Activated naive CD4-positive, alpha-beta T cell treated with anti-CD3 and anti-CD28 coated beads, Interleukin-2, amount 10 ng/mL, durations not matched to agents 7 days and 5 days (primary cell): ENCODE results near the gene TRIM44.

Source experiments
- CTCF ChIA-PET: fragments of 350-600 bp; sonication (Branson Sonifier 250); formaldehyde crosslinking; loops from one replicate; lab custom pipeline; 2021; ENCODE audit warnings: antibody characterized with exemption; lab: Charles Lee
- DNase-seq: peaks from one replicate; pipeline ENCODE4 v3.0.0-alpha.2; 2020
- H3K27ac Mint-ChIP-seq: one replicate; pipeline ENCODE4 v1.8.0; 2021; ENCODE audit warnings: mild to moderate bottlenecking, moderate library complexity, mixed read lengths
- H3K27me3 Mint-ChIP-seq: one replicate; pipeline ENCODE4 v1.8.0; 2021; ENCODE audit warnings: mild to moderate bottlenecking, mixed read lengths
- H3K36me3 Mint-ChIP-seq: one replicate; pipeline ENCODE4 v1.8.0; 2021; ENCODE audit warnings: mixed read lengths
- H3K4me1 Mint-ChIP-seq: one replicate; pipeline ENCODE4 v1.8.0; 2021; ENCODE audit warnings: mixed read lengths
- H3K4me3 Mint-ChIP-seq: one replicate; pipeline ENCODE4 v1.8.0; 2021; ENCODE audit warnings: mild to moderate bottlenecking, moderate library complexity, mixed read lengths
- H3K9me3 Mint-ChIP-seq: one replicate; pipeline ENCODE4 v1.8.0; 2021; ENCODE audit warnings: mixed read lengths

Gene TRIM44

DNA sequence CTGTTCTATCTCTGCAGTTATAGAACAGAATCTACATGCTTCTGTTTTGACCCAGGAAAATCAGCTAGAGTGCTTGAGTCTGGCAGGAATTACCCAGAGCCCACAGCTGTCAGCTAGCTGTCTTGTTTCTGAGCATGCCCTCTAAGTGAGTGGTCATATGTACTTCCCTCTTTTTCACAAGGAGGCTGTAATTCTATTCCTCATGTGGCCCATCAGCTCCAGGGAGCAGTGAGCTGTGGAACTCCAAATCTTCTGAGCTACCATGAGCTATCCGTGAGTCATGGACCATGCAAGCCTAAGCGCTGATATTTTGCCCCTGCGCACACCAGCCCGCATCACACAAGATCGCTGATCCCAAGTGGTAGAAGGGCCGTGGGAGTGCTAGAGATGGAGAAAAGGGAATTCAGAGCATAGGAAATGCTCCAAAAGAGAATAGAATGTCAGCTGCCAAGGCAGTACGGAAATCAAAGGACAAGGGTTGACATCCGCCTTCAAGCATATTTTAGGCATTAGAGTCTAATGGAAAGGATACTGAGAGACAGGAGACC lies 38.9 kb upstream of the TRIM44 start:
- H3K27me3 Mint-ChIP-seq, result peaks cover 55% of the 10 kb centered on the region
- H3K27ac Mint-ChIP-seq, result no peak overlapping the region
- no peak for DNase-seq
- H3K9me3 Mint-ChIP-seq, result no peaks in the 10 kb centered on the region
- CTCF ChIA-PET, result interaction anchor here (1.6 kb wide), 1 partner anchor 642 kb away, joined by 3 read pairs; no protein-coding TSS in a partner anchor
- H3K4me1 Mint-ChIP-seq, result peaks cover 8% of the 10 kb centered on the region
- no peaks in the 10 kb centered on the region for H3K36me3 Mint-ChIP-seq
- H3K4me3 Mint-ChIP-seq, result no peak overlapping the region

DNA sequence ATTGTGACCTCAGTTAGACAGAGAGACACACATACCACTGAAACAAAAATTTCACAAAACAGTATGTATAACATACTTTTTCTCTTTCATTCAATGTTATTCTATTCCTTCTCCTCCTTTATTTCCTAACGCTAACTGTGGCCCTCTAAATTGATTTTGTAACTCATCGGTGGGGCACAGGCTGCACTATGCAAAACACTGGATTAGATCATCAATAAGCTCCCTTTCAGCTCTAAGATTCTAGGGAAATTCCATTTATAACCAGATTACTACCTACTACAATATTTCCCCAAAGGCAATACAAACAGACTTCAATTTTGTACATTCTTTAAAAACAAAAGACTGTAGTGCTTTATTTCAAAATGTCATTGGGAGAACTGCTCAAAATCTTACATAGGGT lies 38.3 kb upstream of the TRIM44 start:
- H3K9me3 Mint-ChIP-seq, result no peaks in the 10 kb centered on the region
- H3K36me3 Mint-ChIP-seq, result no peaks in the 10 kb centered on the region
- DNase-seq, result no peak
- peaks cover 51% of the 10 kb centered on the region for H3K27me3 Mint-ChIP-seq
- H3K27ac Mint-ChIP-seq, result no peak overlapping the region
- H3K4me3 Mint-ChIP-seq, result no peak overlapping the region
- CTCF ChIA-PET, result interaction anchor here (1.6 kb wide), 1 partner anchor 641 kb away, joined by 3 read pairs; no protein-coding TSS in a partner anchor
- peaks cover 8% of the 10 kb centered on the region for H3K4me1 Mint-ChIP-seq

DNA sequence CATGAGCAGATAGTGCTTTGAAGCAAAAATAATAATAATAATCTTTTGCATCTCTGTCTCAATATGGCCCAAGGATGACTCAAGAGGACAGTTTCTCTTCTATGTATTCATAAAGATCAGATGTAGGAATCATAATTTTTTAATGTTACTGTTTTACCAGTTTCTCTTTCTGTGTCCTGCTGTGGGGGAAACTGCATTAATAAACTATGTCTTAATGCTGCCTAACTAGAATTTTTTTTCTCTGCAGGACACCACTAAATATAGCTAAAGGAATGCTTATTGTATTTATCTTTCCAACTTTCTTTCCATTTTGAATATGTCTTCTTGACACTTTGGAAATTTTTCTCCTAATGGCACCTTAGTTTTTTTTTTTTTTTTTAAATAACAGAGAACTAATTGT lies 37.8 kb upstream of the TRIM44 start:
- Mint-ChIP-seq H3K27me3 (peaks cover 50% of the 10 kb centered on the region), H3K4me3 (no peak overlapping the region), H3K36me3 (no peaks in the 10 kb centered on the region), H3K27ac (no peak overlapping the region), H3K4me1 (peaks cover 4% of the 10 kb centered on the region), H3K9me3 (no peaks in the 10 kb centered on the region)
- DNase-seq, result no peak
- CTCF ChIA-PET, result no interaction called here

DNA sequence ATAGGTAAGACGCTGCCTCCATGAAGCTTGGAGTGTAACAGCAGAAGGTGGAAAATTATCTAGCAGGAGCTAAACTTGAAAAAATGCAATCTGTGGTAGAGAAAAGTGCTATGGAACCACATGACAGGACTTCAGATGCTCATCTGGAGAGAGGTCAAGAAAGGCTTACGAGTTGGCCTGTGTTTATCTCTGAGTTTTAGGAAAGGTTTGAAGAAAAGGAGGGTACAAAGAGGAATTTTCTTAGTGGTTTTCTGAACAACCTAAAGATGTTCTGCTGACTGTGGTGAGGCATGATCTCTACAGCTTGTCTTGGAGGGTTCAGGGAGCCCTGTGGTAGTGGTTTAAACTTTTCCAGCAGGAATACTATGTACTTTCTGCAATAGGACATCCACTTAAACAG lies 36.1 kb upstream of the TRIM44 start:
- no peak for DNase-seq
- CTCF ChIA-PET, result no interaction called here
- Mint-ChIP-seq H3K27ac (no peak overlapping the region), H3K9me3 (no peaks in the 10 kb centered on the region), H3K4me1 (no peaks in the 10 kb centered on the region), H3K4me3 (no peak overlapping the region), H3K27me3 (peaks cover 33% of the 10 kb centered on the region), H3K36me3 (no peaks in the 10 kb centered on the region)

DNA sequence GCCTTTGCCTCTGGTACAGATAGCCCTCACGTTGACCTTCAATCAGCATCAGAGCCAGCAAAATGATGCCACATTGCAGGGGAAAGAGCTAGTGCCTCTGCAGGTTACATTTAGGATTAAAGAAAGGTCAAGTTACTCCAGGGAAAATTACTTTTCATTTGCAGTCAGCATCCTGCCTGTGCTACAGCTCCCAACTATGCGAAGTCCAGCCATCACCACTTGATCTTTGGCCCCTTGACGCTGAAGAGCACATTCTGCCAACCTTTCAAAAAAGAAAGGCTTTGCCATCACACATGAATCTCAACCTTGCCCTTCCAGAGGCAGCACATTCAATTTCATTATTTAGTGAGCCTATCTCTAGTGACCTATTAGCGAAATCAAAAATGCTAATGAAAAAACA lies 33.1 kb upstream of the TRIM44 start:
- no peaks in the 10 kb centered on the region for H3K36me3 Mint-ChIP-seq
- no peaks in the 10 kb centered on the region for H3K4me1 Mint-ChIP-seq
- H3K27me3 Mint-ChIP-seq, result peaks cover 27% of the 10 kb centered on the region
- H3K9me3 Mint-ChIP-seq, result no peaks in the 10 kb centered on the region
- H3K27ac Mint-ChIP-seq, result no peak overlapping the region
- no peak overlapping the region for H3K4me3 Mint-ChIP-seq
- CTCF ChIA-PET, result no interaction called here
- DNase-seq, result no peak

DNA sequence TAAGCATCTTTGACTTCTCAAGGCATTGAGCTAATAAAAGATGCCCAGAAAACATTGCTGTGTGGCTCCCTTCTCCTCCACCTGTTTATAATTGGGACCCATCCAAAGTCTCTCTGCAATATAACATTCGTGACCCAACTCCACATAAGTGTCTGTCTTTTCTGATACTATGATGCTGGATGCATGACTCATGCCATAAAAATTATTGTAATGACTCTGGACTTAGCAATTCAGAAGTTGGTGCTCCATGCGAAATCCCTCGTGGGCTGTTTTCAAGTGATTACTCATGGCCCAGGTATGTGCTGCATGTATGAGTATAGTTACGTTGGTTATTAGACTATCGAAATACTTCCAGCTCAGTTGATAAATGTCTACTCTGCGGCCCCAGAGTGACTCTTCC lies 32.7 kb upstream of the TRIM44 start:
- Mint-ChIP-seq H3K36me3 (no peaks in the 10 kb centered on the region), H3K4me1 (no peaks in the 10 kb centered on the region), H3K4me3 (no peak overlapping the region), H3K27me3 (peaks cover 27% of the 10 kb centered on the region), H3K27ac (no peak overlapping the region), H3K9me3 (no peaks in the 10 kb centered on the region)
- CTCF ChIA-PET, result no interaction called here
- DNase-seq, result no peak

DNA sequence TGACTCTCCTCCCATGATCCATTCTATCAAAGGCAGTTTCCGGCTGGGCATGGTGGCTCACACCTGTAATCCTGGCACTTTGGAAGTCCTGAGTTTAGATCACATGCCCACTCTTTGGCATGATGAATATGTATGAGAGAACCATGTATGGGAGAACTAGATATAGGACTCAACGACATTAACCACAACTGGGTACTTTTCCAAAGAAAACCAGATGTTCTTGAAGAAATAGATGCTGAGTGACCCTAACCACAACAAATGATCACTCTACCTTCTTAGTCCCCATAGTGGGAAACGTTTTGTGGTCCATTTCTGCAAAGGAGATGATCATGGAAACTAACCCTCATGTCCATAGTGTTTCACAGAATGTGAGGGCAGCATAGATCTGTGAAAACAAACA lies 30.7 kb upstream of the TRIM44 start:
- Mint-ChIP-seq H3K9me3 (no peaks in the 10 kb centered on the region), H3K27ac (no peak overlapping the region), H3K4me3 (no peak overlapping the region), H3K27me3 (peaks cover 13% of the 10 kb centered on the region), H3K36me3 (no peaks in the 10 kb centered on the region), H3K4me1 (no peaks in the 10 kb centered on the region)
- CTCF ChIA-PET, result no interaction called here
- DNase-seq, result no peak

DNA sequence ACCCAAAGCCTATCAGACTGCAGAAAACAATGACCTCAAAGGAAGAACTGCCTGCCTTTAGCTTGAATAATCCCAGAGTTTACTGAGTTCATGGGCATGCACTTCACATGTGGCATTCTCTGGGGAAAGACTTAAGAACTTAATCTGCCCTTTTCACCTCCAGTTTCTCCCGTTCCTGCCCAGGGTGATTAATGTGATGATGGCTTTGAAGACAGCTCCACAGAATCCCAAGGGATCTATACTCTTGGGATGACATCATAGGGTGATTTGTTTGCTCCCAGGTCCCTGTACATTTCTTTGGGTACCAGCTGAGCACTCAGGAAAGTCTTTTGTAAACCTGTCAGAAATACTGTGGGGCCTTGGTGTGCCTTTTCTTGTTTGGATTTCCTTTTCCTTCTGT lies 30.3 kb upstream of the TRIM44 start:
- no peak for DNase-seq
- CTCF ChIA-PET, result no interaction called here
- Mint-ChIP-seq H3K27me3 (peaks cover 13% of the 10 kb centered on the region), H3K9me3 (no peaks in the 10 kb centered on the region), H3K4me1 (no peaks in the 10 kb centered on the region), H3K36me3 (no peaks in the 10 kb centered on the region), H3K27ac (no peak overlapping the region), H3K4me3 (no peak overlapping the region)

DNA sequence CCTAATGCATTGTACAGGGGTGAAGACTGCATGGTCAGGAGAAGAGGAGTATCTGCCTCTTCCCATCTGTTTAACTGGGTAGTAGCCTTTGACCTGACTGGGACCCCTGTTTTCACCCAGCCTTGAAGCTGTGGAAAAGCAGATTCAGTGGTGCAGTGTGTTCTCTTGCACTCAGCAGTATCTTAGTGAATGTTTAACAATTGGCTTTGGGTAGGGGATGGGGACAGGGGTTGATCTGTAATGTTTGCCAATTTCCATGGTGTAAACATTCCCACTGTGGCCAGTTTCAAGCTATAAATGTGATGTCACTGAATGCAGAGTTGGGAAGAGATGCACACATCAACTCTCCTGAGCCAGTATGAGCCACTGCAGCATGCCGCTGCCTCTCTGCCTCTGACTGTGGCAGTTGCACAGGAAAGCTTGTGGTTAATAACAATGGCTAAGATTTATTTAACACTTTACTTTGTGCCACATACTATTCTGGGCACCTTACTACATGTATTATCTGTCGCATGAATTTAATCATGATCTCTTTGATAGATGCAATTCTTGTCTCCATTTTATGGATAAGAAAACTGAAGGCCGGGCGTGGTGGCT lies 28.6 kb upstream of the TRIM44 start:
- no peak overlapping the region for H3K4me3 Mint-ChIP-seq
- no peaks in the 10 kb centered on the region for H3K36me3 Mint-ChIP-seq
- H3K27me3 Mint-ChIP-seq, result peaks cover 10% of the 10 kb centered on the region
- CTCF ChIA-PET, result interaction anchor here (0.6 kb wide), 1 partner anchor 84 kb away, joined by 3 read pairs; no protein-coding TSS in a partner anchor
- DNase-seq, result no peak
- no peaks in the 10 kb centered on the region for H3K4me1 Mint-ChIP-seq
- H3K27ac Mint-ChIP-seq, result no peak overlapping the region
- no peaks in the 10 kb centered on the region for H3K9me3 Mint-ChIP-seq

DNA sequence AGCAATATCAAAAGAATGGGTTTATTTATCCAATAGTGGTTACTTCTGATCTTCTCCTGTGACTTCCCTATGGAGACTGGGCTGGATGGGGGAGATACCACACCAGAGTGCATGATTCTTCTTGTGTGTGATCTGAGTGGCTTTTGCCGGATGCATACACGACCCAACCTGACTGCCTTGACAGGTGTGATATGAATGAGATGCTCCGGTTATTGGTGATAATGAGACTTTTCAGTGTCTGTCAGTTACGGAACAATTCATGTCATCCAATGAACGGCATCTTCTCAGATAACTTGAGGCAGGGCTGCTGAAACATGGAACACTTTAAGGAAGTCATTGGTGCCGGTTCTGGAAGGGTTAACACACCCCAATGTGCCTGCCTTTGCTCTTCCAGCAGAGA lies 26.6 kb upstream of the TRIM44 start:
- Mint-ChIP-seq H3K27me3 (peaks cover 6% of the 10 kb centered on the region), H3K4me3 (no peak overlapping the region), H3K4me1 (no peaks in the 10 kb centered on the region), H3K9me3 (no peaks in the 10 kb centered on the region), H3K27ac (no peak overlapping the region), H3K36me3 (no peaks in the 10 kb centered on the region)
- CTCF ChIA-PET, result no interaction called here
- no peak for DNase-seq

DNA sequence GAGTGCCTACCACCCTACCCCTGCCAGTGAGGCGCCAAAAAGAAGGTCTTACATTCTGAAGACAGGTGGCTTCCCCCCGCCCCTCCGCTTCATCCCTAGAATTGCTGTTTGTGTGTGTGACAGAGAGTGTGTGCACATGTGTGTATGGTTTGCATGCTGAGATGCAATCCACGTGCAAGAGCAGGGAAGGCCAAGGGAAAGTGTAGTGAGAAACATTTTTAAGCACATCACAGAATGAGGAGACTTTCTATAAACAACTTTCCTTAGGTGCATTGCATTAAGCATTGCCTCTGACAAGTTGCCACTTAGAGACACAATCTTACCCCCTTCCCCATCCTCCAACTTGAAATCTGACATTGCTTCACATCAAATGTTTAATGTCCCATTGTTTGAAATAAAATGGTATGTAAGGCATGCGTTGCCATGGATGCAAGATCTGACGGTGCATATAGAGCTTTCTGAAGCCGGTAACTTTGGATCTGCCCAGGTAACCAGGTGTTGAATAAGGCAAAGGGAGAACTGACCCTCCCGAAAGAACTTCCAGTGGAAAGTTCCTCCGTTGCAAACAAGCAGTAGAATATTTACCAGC lies 22.9 kb upstream of the TRIM44 start:
- CTCF ChIA-PET, result interaction anchor here (1.5 kb wide), 1 partner anchor 182 kb away, joined by 5 read pairs; no protein-coding TSS in a partner anchor
- no peaks in the 10 kb centered on the region for H3K36me3 Mint-ChIP-seq
- no peak for DNase-seq
- H3K27ac Mint-ChIP-seq, result no peak overlapping the region
- no peaks in the 10 kb centered on the region for H3K4me1 Mint-ChIP-seq
- no peaks in the 10 kb centered on the region for H3K9me3 Mint-ChIP-seq
- peaks cover 3% of the 10 kb centered on the region for H3K27me3 Mint-ChIP-seq
- no peak overlapping the region for H3K4me3 Mint-ChIP-seq

DNA sequence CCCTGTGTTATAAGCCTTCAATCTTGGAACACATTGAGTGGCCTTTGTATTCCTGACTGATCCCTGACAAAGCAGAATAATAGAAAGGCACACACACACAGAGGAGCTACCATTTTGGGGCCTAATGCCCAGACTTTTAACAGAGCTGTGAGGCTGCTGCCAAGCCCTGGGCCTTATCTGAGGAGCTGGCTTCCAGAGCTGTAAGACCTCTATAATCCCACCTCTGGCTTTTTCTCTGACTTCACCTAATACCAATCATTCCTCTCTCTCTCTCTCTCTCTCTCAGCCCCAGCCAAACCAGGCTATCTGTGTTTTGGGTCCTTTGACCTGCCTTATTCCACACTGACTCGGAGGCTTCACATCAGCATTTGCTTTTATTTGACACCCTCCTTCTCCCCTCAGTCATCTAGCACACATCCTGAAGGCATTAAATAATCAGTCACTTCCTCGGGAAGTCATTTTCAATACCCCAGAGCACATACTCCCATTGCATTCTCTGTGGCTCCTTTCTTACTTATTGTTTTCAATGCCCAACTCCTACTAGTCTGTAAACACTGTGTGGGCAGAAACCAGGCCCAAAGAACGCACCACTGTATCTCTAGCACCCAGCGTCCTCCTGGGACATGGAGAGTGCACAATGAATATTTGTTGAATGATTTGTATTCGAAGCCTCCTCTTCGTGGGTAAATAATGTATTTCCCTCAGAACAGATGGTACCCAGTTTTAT lies 21.2 kb upstream of the TRIM44 start:
- H3K27me3 Mint-ChIP-seq, result peaks cover 3% of the 10 kb centered on the region
- no peak overlapping the region for H3K4me3 Mint-ChIP-seq
- H3K27ac Mint-ChIP-seq, result no peak overlapping the region
- H3K4me1 Mint-ChIP-seq, result no peaks in the 10 kb centered on the region
- no peak for DNase-seq
- H3K9me3 Mint-ChIP-seq, result no peaks in the 10 kb centered on the region
- CTCF ChIA-PET, result interaction anchor here (1.5 kb wide), 1 partner anchor 181 kb away, joined by 5 read pairs; no protein-coding TSS in a partner anchor
- no peaks in the 10 kb centered on the region for H3K36me3 Mint-ChIP-seq

DNA sequence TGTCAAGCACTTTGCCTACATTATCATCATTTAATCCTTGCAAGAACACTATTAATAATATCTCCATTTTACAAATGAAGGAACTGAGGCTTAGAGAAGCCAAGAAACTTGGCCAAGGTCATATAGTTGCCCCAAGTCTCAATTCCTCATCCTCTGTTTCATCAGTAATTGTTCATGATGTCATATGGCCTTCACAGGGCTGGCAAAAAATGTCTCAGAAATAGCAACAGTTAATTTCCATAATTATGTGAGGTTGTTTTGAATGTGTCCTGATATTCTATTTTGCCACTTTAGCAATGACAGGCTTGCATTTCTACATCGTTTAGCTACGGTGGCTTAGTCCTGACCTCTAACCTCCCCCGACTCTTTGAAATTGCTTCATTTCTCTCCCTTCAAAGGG lies 20.6 kb upstream of the TRIM44 start:
- DNase-seq, result no peak
- Mint-ChIP-seq H3K4me3 (no peak overlapping the region), H3K27ac (no peak overlapping the region), H3K4me1 (no peaks in the 10 kb centered on the region), H3K9me3 (no peaks in the 10 kb centered on the region), H3K27me3 (peaks cover 3% of the 10 kb centered on the region), H3K36me3 (no peaks in the 10 kb centered on the region)
- CTCF ChIA-PET, result no interaction called here

DNA sequence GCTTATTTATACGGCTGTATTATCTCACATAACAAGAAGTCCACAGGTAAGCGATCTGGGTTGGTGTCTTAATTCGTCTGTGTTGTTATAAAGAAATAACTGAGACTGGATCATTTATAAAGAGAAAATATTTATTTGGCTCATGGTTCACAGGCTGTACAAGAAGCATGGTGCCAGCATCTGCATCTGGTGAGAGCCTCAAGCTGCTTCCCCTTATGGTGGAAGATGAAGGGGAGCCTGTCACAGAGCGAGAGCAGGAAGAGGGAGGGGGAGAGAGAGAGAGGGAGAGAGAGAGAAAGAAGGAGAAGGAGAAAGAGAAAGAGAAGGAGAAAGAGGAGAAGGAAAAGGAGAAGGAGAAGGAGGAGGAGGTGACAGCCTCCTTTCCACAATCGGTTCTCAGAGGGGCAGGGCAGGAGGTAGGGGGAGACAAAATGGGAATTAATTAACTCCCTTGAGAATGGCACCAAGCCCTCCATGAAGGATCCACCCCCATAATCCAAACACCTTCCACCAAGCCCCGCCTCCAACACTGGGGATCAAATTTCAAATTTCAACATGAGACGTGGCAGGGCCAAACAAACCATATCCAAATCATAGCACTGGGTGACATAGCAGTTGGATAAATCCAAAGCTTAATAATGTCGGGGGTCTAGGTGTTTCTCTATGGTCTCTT lies 15.0 kb upstream of the TRIM44 start:
- CTCF ChIA-PET, result interaction anchor here (0.7 to 1.0 kb wide), 2 partner anchors 14 to 32 kb away, joined by 3 read pairs; no protein-coding TSS in a partner anchor
- H3K27me3 Mint-ChIP-seq, result peaks cover 14% of the 10 kb centered on the region
- no peaks in the 10 kb centered on the region for H3K9me3 Mint-ChIP-seq
- no peaks in the 10 kb centered on the region for H3K36me3 Mint-ChIP-seq
- H3K27ac Mint-ChIP-seq, result no peak overlapping the region
- no peak for DNase-seq
- H3K4me3 Mint-ChIP-seq, result no peak overlapping the region
- H3K4me1 Mint-ChIP-seq, result no peaks in the 10 kb centered on the region
